ENCODE measurements around the gene KCNJ11.

DNA sequence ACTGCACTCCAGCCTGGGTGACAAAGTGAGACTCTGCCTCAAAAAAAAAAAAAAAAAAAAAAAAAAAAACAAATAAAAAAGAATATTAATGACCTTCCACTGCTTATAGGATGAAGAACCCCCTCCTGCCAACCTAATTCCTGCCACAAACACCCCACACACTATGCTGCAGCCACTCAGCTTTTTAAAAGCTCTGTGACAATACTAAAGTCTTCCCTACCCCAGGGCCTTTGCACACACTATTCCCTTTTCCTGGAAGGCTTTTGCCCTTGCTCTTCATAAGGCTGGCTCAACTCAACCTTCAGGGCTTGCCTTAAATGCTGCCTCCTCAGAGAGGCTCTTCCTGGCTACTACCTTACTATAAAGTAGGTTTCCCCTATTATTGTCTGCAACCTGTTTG, 10.8 kb upstream of the KCNJ11 start:
- TF ChIP-seq, protein P1, sequence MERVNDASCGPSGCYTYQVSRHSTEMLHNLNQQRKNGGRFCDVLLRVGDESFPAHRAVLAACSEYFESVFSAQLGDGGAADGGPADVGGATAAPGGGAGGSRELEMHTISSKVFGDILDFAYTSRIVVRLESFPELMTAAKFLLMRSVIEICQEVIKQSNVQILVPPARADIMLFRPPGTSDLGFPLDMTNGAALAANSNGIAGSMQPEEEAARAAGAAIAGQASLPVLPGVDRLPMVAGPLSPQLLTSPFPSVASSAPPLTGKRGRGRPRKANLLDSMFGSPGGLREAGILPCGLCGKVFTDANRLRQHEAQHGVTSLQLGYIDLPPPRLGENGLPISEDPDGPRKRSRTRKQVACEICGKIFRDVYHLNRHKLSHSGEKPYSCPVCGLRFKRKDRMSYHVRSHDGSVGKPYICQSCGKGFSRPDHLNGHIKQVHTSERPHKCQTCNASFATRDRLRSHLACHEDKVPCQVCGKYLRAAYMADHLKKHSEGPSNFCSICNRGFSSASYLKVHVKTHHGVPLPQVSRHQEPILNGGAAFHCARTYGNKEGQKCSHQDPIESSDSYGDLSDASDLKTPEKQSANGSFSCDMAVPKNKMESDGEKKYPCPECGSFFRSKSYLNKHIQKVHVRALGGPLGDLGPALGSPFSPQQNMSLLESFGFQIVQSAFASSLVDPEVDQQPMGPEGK (CRISPR knock-in tag; IDR thresholded peaks at IDR 0.05; ENCODE audit: borderline replicate concordance) = no peak
- TF ChIP-seq OSR1 (CRISPR knock-in tag; IDR thresholded peaks at IDR 0.05) = no peak
- TF ChIP-seq ESRRG (CRISPR knock-in tag; IDR thresholded peaks at IDR 0.05) = no peak
- TF ChIP-seq RARB (CRISPR knock-in tag; IDR thresholded peaks at IDR 0.05) = no peak
- no peak for TF ChIP-seq TCF4 (CRISPR knock-in tag; IDR thresholded peaks at IDR 0.05; ENCODE audit: borderline replicate concordance)
- TF ChIP-seq ZFP30 (CRISPR knock-in tag; IDR thresholded peaks at IDR 0.05) = no peak
- TF ChIP-seq, protein P2, sequence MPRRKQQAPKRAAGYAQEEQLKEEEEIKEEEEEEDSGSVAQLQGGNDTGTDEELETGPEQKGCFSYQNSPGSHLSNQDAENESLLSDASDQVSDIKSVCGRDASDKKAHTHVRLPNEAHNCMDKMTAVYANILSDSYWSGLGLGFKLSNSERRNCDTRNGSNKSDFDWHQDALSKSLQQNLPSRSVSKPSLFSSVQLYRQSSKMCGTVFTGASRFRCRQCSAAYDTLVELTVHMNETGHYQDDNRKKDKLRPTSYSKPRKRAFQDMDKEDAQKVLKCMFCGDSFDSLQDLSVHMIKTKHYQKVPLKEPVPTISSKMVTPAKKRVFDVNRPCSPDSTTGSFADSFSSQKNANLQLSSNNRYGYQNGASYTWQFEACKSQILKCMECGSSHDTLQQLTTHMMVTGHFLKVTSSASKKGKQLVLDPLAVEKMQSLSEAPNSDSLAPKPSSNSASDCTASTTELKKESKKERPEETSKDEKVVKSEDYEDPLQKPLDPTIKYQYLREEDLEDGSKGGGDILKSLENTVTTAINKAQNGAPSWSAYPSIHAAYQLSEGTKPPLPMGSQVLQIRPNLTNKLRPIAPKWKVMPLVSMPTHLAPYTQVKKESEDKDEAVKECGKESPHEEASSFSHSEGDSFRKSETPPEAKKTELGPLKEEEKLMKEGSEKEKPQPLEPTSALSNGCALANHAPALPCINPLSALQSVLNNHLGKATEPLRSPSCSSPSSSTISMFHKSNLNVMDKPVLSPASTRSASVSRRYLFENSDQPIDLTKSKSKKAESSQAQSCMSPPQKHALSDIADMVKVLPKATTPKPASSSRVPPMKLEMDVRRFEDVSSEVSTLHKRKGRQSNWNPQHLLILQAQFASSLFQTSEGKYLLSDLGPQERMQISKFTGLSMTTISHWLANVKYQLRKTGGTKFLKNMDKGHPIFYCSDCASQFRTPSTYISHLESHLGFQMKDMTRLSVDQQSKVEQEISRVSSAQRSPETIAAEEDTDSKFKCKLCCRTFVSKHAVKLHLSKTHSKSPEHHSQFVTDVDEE (CRISPR knock-in tag; IDR thresholded peaks at IDR 0.05) = no peak
- TF ChIP-seq ZNF565 (CRISPR knock-in tag; conservative IDR thresholded peaks at IDR 0.05; ENCODE audit: low read depth) = no peak
- no peak for TF ChIP-seq ZFP3 (CRISPR knock-in tag; IDR thresholded peaks at IDR 0.05)
